Astrocyte (in vitro differentiated cells and primary cell): ENCODE results near the gene ZFAND6. TPM values are rescaled to one million over a fixed set of nuclear protein-coding genes. Genes with fewer than 3 reads are reported as not detected.

Source experiments
- DNase-seq: peaks from one replicate; pipeline ENCODE4 v3.0.0-alpha.2; 2010; ENCODE audit warnings: low read depth
- FAIRE-seq: peaks from 2 replicates; lab custom pipeline; 2011; peaks lifted over from hg19 to GRCh38; lab: Jason Lieb, UNC
- H2AFZ ChIP-seq: 2 replicates; pipeline ENCODE4 v1.6.0; 2012; ENCODE audit warnings: low read depth, low read length, inconsistent platforms
- H3K27ac ChIP-seq: 2 replicates; pipeline ENCODE4 v1.5.1; 2011; ENCODE audit warnings: low read depth, low read length, inconsistent platforms
- H3K27me3 ChIP-seq: 2 replicates; pipeline ENCODE4 v1.6.0; 2011; ENCODE audit warnings: low read length, inconsistent platforms; ENCODE audit not compliant: insufficient read depth
- H3K36me3 ChIP-seq: 2 replicates; pipeline ENCODE4 v1.5.1; 2011; ENCODE audit warnings: low read length, inconsistent platforms; ENCODE audit not compliant: insufficient read depth
- H3K4me1 ChIP-seq: 2 replicates; pipeline ENCODE4 v1.5.1; 2011; ENCODE audit warnings: low read length, inconsistent platforms; ENCODE audit not compliant: insufficient read depth
- H3K4me2 ChIP-seq: 2 replicates; pipeline ENCODE4 v1.6.0; 2012; ENCODE audit warnings: low read length, inconsistent platforms
- H3K4me3 ChIP-seq: 2 replicates; pipeline ENCODE4 v1.5.1; 2011; ENCODE audit warnings: low read depth, mild to moderate bottlenecking, low read length, inconsistent platforms; ENCODE audit not compliant: insufficient read depth
- H3K79me2 ChIP-seq: 2 replicates; pipeline ENCODE4 v1.6.0; 2012; ENCODE audit warnings: mild to moderate bottlenecking, low read length, inconsistent platforms; ENCODE audit not compliant: insufficient read depth
- H3K9ac ChIP-seq: 2 replicates; pipeline ENCODE4 v1.6.0; 2012; ENCODE audit warnings: mild to moderate bottlenecking, low read length, inconsistent platforms
- H3K9me3 ChIP-seq: 2 replicates; pipeline ENCODE4 v1.5.1; 2012; ENCODE audit warnings: low read depth, mild to moderate bottlenecking, low read length, inconsistent platforms; ENCODE audit not compliant: insufficient read depth
- H4K20me1 ChIP-seq: 2 replicates; pipeline ENCODE4 v1.6.0; 2012; ENCODE audit warnings: low read length, inconsistent platforms; ENCODE audit not compliant: insufficient read depth
- H3K27ac Mint-ChIP-seq: one replicate; pipeline ENCODE4 v1.8.0; 2021; ENCODE audit warnings: mild to moderate bottlenecking, mixed read lengths; ENCODE audit not compliant: unreplicated experiment
- H3K27me3 Mint-ChIP-seq: one replicate; pipeline ENCODE4 v1.8.0; 2021; ENCODE audit warnings: low read depth, mixed read lengths; ENCODE audit not compliant: unreplicated experiment
- H3K36me3 Mint-ChIP-seq: one replicate; pipeline ENCODE4 v1.8.0; 2021; ENCODE audit warnings: low read depth, mixed read lengths; ENCODE audit not compliant: unreplicated experiment
- H3K4me1 Mint-ChIP-seq: one replicate; pipeline ENCODE4 v1.8.0; 2021; ENCODE audit warnings: low read depth, mixed read lengths; ENCODE audit not compliant: unreplicated experiment
- H3K4me3 Mint-ChIP-seq: one replicate; pipeline ENCODE4 v1.8.0; 2021; ENCODE audit warnings: mild to moderate bottlenecking, moderate library complexity, mixed read lengths; ENCODE audit not compliant: unreplicated experiment
- H3K9me3 Mint-ChIP-seq: one replicate; pipeline ENCODE4 v1.8.0; 2021; ENCODE audit warnings: mild to moderate bottlenecking, mixed read lengths; ENCODE audit not compliant: unreplicated experiment
- EZH2 ChIP-seq: IDR thresholded peaks from 2 replicates; pipeline ENCODE4 v1.6.1; 2012; ENCODE audit warnings: mild to moderate bottlenecking, low read length, inconsistent platforms; ENCODE audit not compliant: insufficient read depth
- total RNA-seq: library from RNA; stranded (reverse); gene quantifications from 2 replicates; pipeline ENCODE4 v1.2.1, GENCODE V29; 2021
- TF ChIP-seq, protein P1 (sequence below): IDR thresholded peaks from 2 replicates; pipeline ENCODE4 v1.5.1; 2011; ENCODE audit warnings: low read depth, mild to moderate bottlenecking, inconsistent platforms, low read length, moderate library complexity; ENCODE audit not compliant: insufficient read depth

The ZFAND6 gene
- total RNA-seq, 1 donor from 2014 or later = 70.0 TPM

DNA sequence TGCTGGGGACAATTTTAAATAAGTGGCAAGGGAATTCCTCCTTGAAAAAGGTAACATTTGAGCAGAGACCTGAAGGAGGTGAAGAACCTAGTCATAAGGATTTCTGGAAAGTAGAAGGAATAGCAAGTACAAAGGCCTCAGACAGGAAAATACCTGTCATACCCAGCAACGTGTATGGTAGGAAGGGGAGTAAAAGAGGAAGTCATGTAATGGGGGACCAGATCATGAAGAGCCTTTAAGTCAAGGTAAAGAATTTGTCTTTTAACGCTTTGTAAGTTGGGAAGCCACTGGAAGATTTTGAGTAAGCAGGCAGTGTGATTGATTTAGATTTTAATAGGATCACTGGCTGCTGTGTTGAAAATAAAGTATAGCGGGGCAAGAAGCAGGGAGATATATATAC lies 49.9 kb downstream of the ZFAND6 start:
- H3K27ac ChIP-seq = no peak overlapping the region
- peaks cover 68% of the 10 kb centered on the region for H3K79me2 ChIP-seq
- no peaks in the 10 kb centered on the region for H3K27me3 Mint-ChIP-seq
- no peak overlapping the region for H3K4me3 Mint-ChIP-seq
- H3K9ac ChIP-seq = no peak overlapping the region
- no peak overlapping the region for H3K27ac Mint-ChIP-seq
- H4K20me1 ChIP-seq = peaks cover 92% of the 10 kb centered on the region
- no peaks in the 10 kb centered on the region for H3K9me3 Mint-ChIP-seq
- H3K4me1 ChIP-seq = peaks cover 14% of the 10 kb centered on the region
- no peak overlapping the region for H2AFZ ChIP-seq
- no peaks in the 10 kb centered on the region for H3K9me3 ChIP-seq
- no peaks in the 10 kb centered on the region for H3K27me3 ChIP-seq
- no peak for TF ChIP-seq EZH2
- TF ChIP-seq, protein P1, sequence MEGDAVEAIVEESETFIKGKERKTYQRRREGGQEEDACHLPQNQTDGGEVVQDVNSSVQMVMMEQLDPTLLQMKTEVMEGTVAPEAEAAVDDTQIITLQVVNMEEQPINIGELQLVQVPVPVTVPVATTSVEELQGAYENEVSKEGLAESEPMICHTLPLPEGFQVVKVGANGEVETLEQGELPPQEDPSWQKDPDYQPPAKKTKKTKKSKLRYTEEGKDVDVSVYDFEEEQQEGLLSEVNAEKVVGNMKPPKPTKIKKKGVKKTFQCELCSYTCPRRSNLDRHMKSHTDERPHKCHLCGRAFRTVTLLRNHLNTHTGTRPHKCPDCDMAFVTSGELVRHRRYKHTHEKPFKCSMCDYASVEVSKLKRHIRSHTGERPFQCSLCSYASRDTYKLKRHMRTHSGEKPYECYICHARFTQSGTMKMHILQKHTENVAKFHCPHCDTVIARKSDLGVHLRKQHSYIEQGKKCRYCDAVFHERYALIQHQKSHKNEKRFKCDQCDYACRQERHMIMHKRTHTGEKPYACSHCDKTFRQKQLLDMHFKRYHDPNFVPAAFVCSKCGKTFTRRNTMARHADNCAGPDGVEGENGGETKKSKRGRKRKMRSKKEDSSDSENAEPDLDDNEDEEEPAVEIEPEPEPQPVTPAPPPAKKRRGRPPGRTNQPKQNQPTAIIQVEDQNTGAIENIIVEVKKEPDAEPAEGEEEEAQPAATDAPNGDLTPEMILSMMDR = no peak
- H3K4me1 Mint-ChIP-seq = peaks cover 21% of the 10 kb centered on the region
- no peaks in the 10 kb centered on the region for H3K36me3 Mint-ChIP-seq
- no peak overlapping the region for H3K4me3 ChIP-seq
- FAIRE-seq (no peak), DNase-seq (no peak)
- no peak overlapping the region for H3K4me2 ChIP-seq
- H3K36me3 ChIP-seq = no peaks in the 10 kb centered on the region

DNA sequence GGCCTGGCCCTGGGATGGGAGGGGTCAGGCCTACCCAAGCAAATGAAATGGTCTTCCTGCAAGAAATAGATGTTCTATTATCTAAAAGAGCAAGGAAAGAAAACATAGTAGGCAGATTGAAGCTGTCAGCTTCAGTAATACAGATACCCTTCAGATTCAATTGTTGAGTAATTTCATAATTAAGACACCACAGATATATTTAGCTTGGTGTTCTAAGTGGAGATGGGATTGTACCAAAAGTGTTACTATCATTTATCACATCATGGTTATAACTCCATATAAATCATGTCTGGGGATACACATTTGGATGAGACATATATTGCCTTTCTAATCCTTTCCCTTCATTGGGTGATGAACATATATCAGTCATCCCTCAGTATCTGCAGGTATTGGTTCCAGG lies 51.4 kb downstream of the ZFAND6 start:
- Mint-ChIP-seq H3K9me3 (no peaks in the 10 kb centered on the region), H3K4me3 (no peak overlapping the region), H3K4me1 (peaks cover 21% of the 10 kb centered on the region), H3K36me3 (no peaks in the 10 kb centered on the region), H3K27ac (no peak overlapping the region), H3K27me3 (no peaks in the 10 kb centered on the region)
- Histone ChIP-seq H3K4me2 (no peak overlapping the region), H4K20me1 (peaks cover 90% of the 10 kb centered on the region), H3K9me3 (no peaks in the 10 kb centered on the region), H3K4me1 (peaks cover 3% of the 10 kb centered on the region), H3K27me3 (no peaks in the 10 kb centered on the region), H2AFZ (no peak overlapping the region), H3K36me3 (no peaks in the 10 kb centered on the region), H3K79me2 (peaks cover 75% of the 10 kb centered on the region), H3K27ac (no peak overlapping the region), H3K9ac (no peak overlapping the region), H3K4me3 (no peak overlapping the region)
- TF ChIP-seq, protein P1 = no peak
- no peak for TF ChIP-seq EZH2
- FAIRE-seq = no peak
- DNase-seq = no peak

DNA sequence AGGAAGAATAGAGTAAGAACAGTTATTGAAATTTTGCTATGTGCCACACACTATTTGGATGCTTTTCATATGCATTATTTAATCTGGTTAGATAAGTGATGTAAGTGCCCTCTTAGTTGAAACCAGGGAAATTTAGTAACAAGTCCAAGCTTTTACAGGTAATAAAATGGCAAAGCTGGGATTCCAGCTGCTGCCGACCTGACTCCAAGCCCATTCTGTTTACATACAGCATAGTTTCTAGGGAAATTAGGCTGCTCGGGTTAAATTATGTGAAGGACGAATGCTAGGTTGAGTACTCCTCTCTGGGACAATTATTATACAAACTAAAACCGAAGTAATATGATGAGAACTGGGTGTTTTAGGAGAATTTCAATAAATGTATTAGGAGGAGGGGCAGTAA lies 54.6 kb downstream of the ZFAND6 start:
- Mint-ChIP-seq H3K27ac (no peak overlapping the region), H3K4me3 (no peak overlapping the region), H3K27me3 (no peaks in the 10 kb centered on the region), H3K9me3 (no peaks in the 10 kb centered on the region), H3K36me3 (no peaks in the 10 kb centered on the region), H3K4me1 (peaks cover 19% of the 10 kb centered on the region)
- Histone ChIP-seq H3K4me2 (no peak overlapping the region), H3K9ac (no peak overlapping the region), H3K36me3 (no peaks in the 10 kb centered on the region), H3K27me3 (no peaks in the 10 kb centered on the region), H3K9me3 (no peaks in the 10 kb centered on the region), H3K79me2 (peaks cover 79% of the 10 kb centered on the region), H3K4me3 (no peak overlapping the region), H3K27ac (no peak overlapping the region), H3K4me1 (no peaks in the 10 kb centered on the region), H4K20me1 (peaks cover 82% of the 10 kb centered on the region), H2AFZ (no peak overlapping the region)
- no peak for TF ChIP-seq EZH2
- TF ChIP-seq, protein P1 = no peak
- DNase-seq = no peak
- FAIRE-seq = no peak
